Choroid plexus epithelial cell (primary cell): ENCODE measurements around the gene TES.

Source experiments
- DNase-seq: peaks from one replicate; pipeline ENCODE4 v3.0.0-alpha.2; 2010; ENCODE audit warnings: low read depth
- H3K4me3 ChIP-seq: 2 replicates; pipeline ENCODE4 v1.5.1; 2011; ENCODE audit warnings: low read depth, mild to moderate bottlenecking, control low read depth, low read length, moderate library complexity
- TF ChIP-seq, protein P1 (sequence below): conservative IDR thresholded peaks from 2 replicates; pipeline ENCODE4 v1.5.1; 2011; ENCODE audit warnings: low read depth, mild to moderate bottlenecking, control low read depth, inconsistent platforms, low read length, moderate library complexity

The TES gene

DNA sequence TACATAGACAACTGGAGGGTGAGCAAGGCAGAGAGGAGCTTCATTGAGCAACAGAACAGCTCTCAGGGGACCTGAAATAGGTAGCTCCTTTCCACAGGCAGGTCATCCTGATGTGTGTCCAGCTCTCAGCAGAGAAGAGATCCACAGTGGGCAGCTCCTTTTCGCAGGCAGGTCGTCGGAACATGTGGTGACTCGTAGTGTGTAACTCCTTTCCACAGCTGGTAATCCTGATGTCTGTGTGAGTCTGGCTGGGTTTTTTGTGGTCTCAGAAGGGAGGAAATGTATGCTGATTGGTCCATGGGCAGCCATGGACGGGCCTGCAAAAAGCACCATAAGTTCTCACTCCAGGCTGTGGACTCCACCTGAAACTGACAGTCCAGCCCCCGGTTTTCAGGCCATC lies 24.4 kb upstream of the TES start:
- DNase-seq = no peak
- TF ChIP-seq, protein P1, sequence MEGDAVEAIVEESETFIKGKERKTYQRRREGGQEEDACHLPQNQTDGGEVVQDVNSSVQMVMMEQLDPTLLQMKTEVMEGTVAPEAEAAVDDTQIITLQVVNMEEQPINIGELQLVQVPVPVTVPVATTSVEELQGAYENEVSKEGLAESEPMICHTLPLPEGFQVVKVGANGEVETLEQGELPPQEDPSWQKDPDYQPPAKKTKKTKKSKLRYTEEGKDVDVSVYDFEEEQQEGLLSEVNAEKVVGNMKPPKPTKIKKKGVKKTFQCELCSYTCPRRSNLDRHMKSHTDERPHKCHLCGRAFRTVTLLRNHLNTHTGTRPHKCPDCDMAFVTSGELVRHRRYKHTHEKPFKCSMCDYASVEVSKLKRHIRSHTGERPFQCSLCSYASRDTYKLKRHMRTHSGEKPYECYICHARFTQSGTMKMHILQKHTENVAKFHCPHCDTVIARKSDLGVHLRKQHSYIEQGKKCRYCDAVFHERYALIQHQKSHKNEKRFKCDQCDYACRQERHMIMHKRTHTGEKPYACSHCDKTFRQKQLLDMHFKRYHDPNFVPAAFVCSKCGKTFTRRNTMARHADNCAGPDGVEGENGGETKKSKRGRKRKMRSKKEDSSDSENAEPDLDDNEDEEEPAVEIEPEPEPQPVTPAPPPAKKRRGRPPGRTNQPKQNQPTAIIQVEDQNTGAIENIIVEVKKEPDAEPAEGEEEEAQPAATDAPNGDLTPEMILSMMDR = no peak
- no peak overlapping the region for H3K4me3 ChIP-seq

- TF ChIP-seq, protein P1 = no peak
- H3K4me3 ChIP-seq = no peak overlapping the region
- DNase-seq = no peak
Measured at GRCh38 chr7:116187400-116187799, 22.9 kb upstream of the TES start.

GRCh38 chr7:116193329-116194087 lies 16.8 kb upstream of the TES start:
- H3K4me3 ChIP-seq = no peak overlapping the region
- no peak for DNase-seq
- TF ChIP-seq, protein P1 = no peak

DNA sequence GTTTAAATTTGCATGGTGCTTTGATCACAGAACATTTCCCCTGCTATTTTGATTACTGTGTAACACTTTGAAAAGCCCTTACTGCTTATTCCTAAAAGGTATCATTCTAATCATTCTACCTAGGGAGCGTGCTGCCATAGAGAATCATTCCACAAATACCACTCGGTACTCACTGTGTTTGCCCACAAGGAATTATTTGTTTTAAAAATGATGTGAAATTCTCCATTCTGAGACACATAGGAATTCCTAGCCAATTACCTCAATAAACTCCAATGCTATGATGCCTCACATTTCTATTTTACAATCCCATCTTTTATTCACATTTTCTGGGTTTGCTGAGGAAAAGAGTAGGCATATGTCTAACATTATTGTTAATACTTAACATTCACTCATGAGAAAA lies 16.2 kb upstream of the TES start:
- DNase-seq = peak; percentile 48

DNA sequence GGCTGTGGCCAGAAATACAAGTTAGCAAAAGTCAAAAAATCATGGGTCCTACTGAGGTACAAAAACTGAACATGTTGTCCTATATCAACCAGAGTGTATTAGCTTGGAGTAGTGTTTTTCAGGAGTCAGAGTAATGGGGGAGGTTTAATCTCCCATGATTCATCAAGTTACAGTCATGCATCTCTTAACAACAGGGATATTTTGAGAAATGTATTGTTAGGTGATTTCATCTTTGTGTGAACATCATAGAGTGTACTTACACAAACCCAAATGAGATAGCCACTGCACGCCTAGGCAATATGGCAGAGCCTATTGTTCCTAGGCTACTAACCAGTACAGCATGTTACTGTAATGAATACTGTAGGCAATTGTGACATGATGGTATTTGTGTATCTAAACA lies 14.9 kb upstream of the TES start:
- H3K4me3 ChIP-seq = no peak overlapping the region
- TF ChIP-seq, protein P1 = no peak
- no peak for DNase-seq

More for the DNA sequence above, 16.2 kb upstream of the TES start:
- no peak overlapping the region for H3K4me3 ChIP-seq
- TF ChIP-seq, protein P1 = no peak

GRCh38 chr7:116196947-116197346 lies 13.4 kb upstream of the TES start:
- no peak for DNase-seq
- no peak overlapping the region for H3K4me3 ChIP-seq
- TF ChIP-seq, protein P1 = no peak

- TF ChIP-seq, protein P1 = no peak
- no peak overlapping the region for H3K4me3 ChIP-seq
- DNase-seq = peak; percentile 50
Measured at GRCh38 chr7:116197360-116197759, 13.0 kb upstream of the TES start.
